ENCODE data around the gene EYS.

- TF ChIP-seq CTCF (IDR thresholded peaks at IDR 0.05; ENCODE audit: low read length), result no peak
- no peak for TF ChIP-seq EZH2 (optimal IDR thresholded peaks at IDR 0.05; ENCODE audit: low read depth, low read length)
- no peak for TF ChIP-seq EZH2phosphoT487 (IDR thresholded peaks at IDR 0.05; ENCODE audit: low read length)
Measured at GRCh38 chr6:63897952-63898351, 1809.1 kb downstream of the EYS start.

All from MM.1S (cell line).